Breast epithelium (tissue), 4 donors: ENCODE results near the gene NBEAL1. TPM values are rescaled to one million over a fixed set of nuclear protein-coding genes. Genes with fewer than 3 reads are reported as not detected.
"Not testable (repeated sequence)": the region's sequence is repeated elsewhere in the genome, so short reads cannot be mapped to it uniquely, and the experiment has no call there.

ENCODE experiments used
- DNase-seq, 2 donors: peaks; one replicate each; pipeline ENCODE4 v3.0.0-alpha.2; 2019; ENCODE audit warnings: low spot score in 2 of 2
- H3K27ac ChIP-seq, 2 donors: fragments of 200-600 bp; sonication (generic) in 1 of 2; one replicate each; pipeline ENCODE4 v1.5.1; 2016 to 2019; ENCODE audit warnings: mild to moderate bottlenecking in 1 of 2
- H3K27me3 ChIP-seq, 2 donors: fragments of 200-600 bp; sonication (generic) in 1 of 2; one replicate each; pipeline versions ENCODE4 v1.5.1 to v1.6.0; 2017 to 2019; ENCODE audit warnings: control low read depth in 1 of 2, mild to moderate bottlenecking in 1 of 2
- H3K36me3 ChIP-seq: fragments of 200-600 bp; one replicate; pipeline ENCODE4 v1.5.1; 2019
- H3K4me1 ChIP-seq, 2 donors: fragments of 200-600 bp; sonication (generic); one replicate each; pipeline ENCODE4 v1.5.1; 2016 to 2019; ENCODE audit warnings: control low read depth in 1 of 2
- H3K4me3 ChIP-seq, 3 donors: fragments of 200-600 bp; sonication (generic); 1 replicate in 2 of 3; 2 replicates in 1 of 3; pipeline ENCODE4 v1.5.1; 2016 to 2019; ENCODE audit warnings: mild to moderate bottlenecking in 3 of 3, moderate library complexity in 2 of 3
- H3K9me3 ChIP-seq, 2 donors: fragments of 200-600 bp; sonication (generic) in 1 of 2; one replicate each; pipeline ENCODE4 v1.5.1; 2016 to 2019; ENCODE audit warnings: control low read depth in 1 of 2
- CTCF ChIP-seq, 3 donors: fragments of 450-650 bp; IDR thresholded peaks; one replicate each; pipeline ENCODE4 v1.5.1; 2016 to 2017; ENCODE audit warnings: antibody characterized with exemption in 3 of 3, mild to moderate bottlenecking in 3 of 3, moderate library complexity in 3 of 3
- POLR2A ChIP-seq: fragments of 450-650 bp; IDR thresholded peaks from one replicate; pipeline ENCODE4 v1.6.1; 2016; ENCODE audit warnings: antibody characterized with exemption, mild to moderate bottlenecking, moderate library complexity
- POLR2AphosphoS5 ChIP-seq, 3 donors: sonication (generic); formaldehyde crosslinking; IDR thresholded peaks; one replicate each; pipeline ENCODE4 v1.6.1; 2017; ENCODE audit warnings: antibody characterized with exemption in 3 of 3
- intact Hi-C: fragments of 100-400 bp; cut with DNase I; formaldehyde crosslinking; loops from one replicate; pipeline ENCODE4 v1.15.1; 2023; ENCODE audit warnings: low total_unique reads
- total RNA-seq, 3 donors: library from RNA; depleted of rRNA; stranded (reverse); fragments of >200 nt; gene quantifications; one replicate each; pipeline ENCODE4 v1.1.0, GENCODE V29; 2016

Gene NBEAL1
- total RNA-seq, 3 donors from 2014 or later = 34.7 to 84.3 (median 64.9) TPM

GRCh38 chr2:203242518-203242917 lies 227.8 kb downstream of the NBEAL1 start:
- intact Hi-C loops = loop anchor here (5.0 kb wide), 1 partner anchor 870 kb away; no protein-coding TSS in a partner anchor
- Histone ChIP-seq H3K4me3 (no peak overlapping the region), H3K9me3 (no peaks in the 10 kb centered on the region), H3K27me3 (no peaks in the 10 kb centered on the region), H3K4me1 (peaks cover 0 to 7% of the 10 kb centered on the region in 2 donors), H3K27ac (no peak overlapping the region), H3K36me3 (no peaks in the 10 kb centered on the region)
- TF ChIP-seq POLR2AphosphoS5 (IDR thresholded peaks at IDR 0.05) (no peak), CTCF (IDR thresholded peaks at IDR 0.05) (no peak), POLR2A (no peak)
- DNase-seq = no peak

DNA sequence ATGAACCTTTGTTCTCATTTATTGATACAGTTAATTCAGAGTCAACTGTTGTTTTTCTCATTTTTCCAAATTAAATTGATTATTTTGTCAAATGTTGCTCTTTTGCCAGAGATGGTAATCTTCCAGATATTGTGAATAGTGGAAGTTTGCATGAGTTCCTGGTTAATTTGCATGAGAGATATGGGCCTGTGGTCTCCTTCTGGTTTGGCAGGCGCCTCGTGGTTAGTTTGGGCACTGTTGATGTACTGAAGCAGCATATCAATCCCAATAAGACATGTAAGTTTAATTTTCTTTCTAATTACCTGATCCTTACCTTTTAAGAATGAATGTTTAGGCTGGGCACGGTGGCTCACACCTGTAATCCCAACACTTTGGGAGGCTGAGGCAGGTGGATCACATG lies 232.0 kb downstream of the NBEAL1 start:
- H3K36me3 ChIP-seq = no peaks in the 10 kb centered on the region
- no peaks in the 10 kb centered on the region for H3K4me1 ChIP-seq
- H3K27me3 ChIP-seq = no peaks in the 10 kb centered on the region
- DNase-seq = no peak
- H3K27ac ChIP-seq = no peak overlapping the region
- intact Hi-C loops = no loop called here
- no peak for TF ChIP-seq POLR2AphosphoS5 (IDR thresholded peaks at IDR 0.05)
- TF ChIP-seq CTCF (IDR thresholded peaks at IDR 0.05) = no peak
- TF ChIP-seq POLR2A = no peak
- H3K9me3 ChIP-seq = no peaks in the 10 kb centered on the region
- no peak overlapping the region for H3K4me3 ChIP-seq

DNA sequence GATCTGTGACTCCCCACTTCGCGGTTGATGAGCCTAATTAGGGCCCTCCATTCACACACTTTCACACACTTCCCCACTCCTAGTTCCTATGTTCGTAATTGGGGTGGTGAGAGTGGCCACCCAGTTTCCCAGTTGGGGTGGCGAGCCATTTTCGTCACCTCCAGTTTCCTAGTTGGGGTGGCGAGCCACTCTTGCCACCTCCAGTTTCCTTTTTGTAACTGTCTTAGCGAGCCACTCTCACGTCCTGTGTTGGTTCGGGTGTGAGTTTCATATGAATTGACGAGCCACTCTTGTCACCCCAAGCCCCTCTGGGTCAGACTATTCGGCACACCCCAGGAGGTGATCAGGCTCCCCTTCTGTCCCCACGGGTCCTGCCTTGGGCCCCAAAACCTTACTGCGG lies 238.1 kb downstream of the NBEAL1 start:
- DNase-seq = no peak
- intact Hi-C loops = no loop called here
- H3K27ac ChIP-seq = no peak overlapping the region
- H3K36me3 ChIP-seq = no peaks in the 10 kb centered on the region
- H3K4me3 ChIP-seq = no peak overlapping the region
- no peak for TF ChIP-seq POLR2AphosphoS5 (IDR thresholded peaks at IDR 0.05)
- TF ChIP-seq CTCF (IDR thresholded peaks at IDR 0.05) = no peak
- no peak for TF ChIP-seq POLR2A
- H3K27me3 ChIP-seq = no peaks in the 10 kb centered on the region
- H3K4me1 ChIP-seq = no peaks in the 10 kb centered on the region
- no peaks in the 10 kb centered on the region for H3K9me3 ChIP-seq

DNA sequence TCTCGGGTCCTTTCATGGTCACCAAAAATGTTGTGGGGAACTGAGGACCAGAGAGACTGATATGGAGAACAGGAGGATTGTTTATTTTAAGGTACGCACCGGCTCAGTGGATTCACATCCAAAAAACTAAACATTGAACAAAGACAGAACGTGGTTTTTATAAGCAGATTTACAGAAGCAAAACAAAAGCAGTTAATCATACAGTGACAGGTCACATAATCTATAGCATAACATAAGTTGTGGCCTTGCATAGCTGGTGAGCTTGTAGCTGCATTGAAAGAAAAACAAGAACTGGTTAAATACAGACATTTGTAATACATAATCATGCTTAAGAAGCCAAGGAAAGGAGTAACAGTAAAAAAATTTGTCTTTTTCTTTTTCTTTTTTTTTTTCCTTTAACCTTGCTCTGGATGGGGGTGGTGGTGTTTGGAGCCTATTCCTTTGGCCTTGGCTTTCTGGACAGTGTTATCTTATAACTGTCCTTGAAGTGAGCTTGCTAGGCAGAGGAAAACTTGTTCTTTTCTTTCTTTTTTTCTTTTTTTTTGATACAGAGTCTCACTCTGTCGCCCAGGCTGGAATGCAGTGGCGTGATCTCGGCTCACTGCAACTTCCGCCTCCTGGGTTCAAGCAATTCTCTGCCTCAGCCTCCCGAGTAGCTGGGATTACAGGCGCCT lies 238.9 kb downstream of the NBEAL1 start:
- H3K27ac ChIP-seq, H3K27me3 ChIP-seq, H3K36me3 ChIP-seq, H3K4me1 ChIP-seq, H3K4me3 ChIP-seq, DNase-seq, H3K9me3 ChIP-seq, intact Hi-C loops: not testable (repeated sequence)

DNA sequence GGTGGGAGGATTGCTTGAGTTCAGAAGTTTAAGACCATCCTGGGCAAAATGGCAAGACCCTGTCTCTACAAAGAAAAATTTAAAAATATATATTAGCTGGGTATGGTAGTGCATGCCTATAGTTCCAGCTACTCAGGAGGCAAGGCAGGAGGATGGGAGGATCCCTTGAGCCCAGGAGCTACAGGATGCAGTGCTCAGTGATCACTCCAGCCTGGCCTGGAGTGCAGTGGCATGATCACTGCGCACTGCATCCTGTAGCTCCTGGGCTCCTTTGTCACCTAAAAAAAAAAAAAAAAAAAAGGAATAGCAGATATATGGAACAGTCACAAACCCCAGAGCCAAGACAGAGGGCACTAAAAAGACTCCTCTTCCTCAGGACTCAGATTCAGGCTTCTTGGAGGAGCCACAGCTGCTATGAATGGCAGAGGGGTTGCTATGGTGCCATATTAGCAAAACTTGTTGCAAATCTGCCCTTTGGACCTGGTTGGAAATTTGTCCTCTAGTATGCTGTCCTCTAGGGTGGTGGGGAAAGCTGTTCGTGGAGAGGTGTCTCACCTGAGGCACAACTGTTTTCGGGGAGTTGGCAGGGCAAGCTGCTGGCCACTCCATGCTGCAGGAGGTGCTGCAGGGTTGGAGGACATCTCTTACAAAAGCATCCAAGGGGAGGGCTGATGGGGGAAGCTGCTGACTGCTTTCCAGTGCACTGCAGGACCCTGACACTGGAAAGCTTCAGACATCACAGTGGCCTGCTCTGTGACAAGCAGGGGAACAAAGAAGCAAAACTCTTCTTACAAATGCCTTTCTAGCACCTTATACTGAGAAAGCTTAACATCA lies 246.9 kb downstream of the NBEAL1 start:
- Histone ChIP-seq H3K9me3 (no peaks in the 10 kb centered on the region), H3K36me3 (no peaks in the 10 kb centered on the region), H3K4me3 (no peak overlapping the region), H3K4me1 (no peaks in the 10 kb centered on the region), H3K27ac (no peak overlapping the region), H3K27me3 (no peaks in the 10 kb centered on the region)
- intact Hi-C loops = no loop called here
- no peak for DNase-seq
- no peak for TF ChIP-seq POLR2A
- no peak for TF ChIP-seq CTCF (IDR thresholded peaks at IDR 0.05)
- TF ChIP-seq POLR2AphosphoS5 (IDR thresholded peaks at IDR 0.05) = no peak

Other genes with a start within 250 kb of the NBEAL1 start
- 10 to 100 TPM in 2 of 3 donors, 1 to 10 TPM in 1; 9.5 to 14.5 (median 14.4) TPM for gene ICA1L, start 143.1 kb upstream of the NBEAL1 start, total RNA-seq
- 10 to 100 TPM; 11.5 to 32.8 (median 19.3) TPM for gene WDR12, start 103.2 kb upstream of the NBEAL1 start, total RNA-seq
- gene CARF, start 102.6 kb upstream of the NBEAL1 start, total RNA-seq = 10 to 100 TPM; 16.6 to 28.2 (median 17.7) TPM
- 10 to 100 TPM; 31.1 to 45.4 (median 37.6) TPM for gene CYP20A1, start 224.1 kb downstream of the NBEAL1 start, total RNA-seq